GM12874 (cell line): ENCODE data around the gene PITRM1.

ENCODE experiments used
- TF ChIP-seq, protein P1 (sequence below): IDR thresholded peaks from 2 replicates; pipeline ENCODE4 v1.5.1; 2011; ENCODE audit warnings: low read depth, mild to moderate bottlenecking, control low read depth, low read length, moderate library complexity; ENCODE audit not compliant: insufficient read depth

The PITRM1 gene

DNA sequence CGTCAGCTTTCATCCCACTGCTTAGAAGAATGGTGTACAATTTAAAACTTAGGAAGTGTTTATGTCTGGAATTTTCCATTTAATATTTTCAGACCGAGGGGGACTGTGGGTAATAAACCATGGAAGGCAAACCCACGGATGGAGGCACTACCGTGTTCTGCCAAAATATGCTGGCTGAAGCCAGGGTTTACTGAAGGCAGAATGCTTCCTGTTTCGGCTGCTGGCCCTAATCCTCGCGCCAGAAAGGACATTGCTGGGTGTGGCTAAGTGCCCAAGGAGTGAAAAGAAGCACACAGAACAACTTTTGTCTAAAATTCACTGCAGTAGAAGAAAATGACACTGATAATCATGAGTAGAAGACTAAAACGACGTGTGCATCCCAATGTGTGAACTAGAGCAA, 32.3 kb downstream of the PITRM1 start:
- TF ChIP-seq, protein P1, sequence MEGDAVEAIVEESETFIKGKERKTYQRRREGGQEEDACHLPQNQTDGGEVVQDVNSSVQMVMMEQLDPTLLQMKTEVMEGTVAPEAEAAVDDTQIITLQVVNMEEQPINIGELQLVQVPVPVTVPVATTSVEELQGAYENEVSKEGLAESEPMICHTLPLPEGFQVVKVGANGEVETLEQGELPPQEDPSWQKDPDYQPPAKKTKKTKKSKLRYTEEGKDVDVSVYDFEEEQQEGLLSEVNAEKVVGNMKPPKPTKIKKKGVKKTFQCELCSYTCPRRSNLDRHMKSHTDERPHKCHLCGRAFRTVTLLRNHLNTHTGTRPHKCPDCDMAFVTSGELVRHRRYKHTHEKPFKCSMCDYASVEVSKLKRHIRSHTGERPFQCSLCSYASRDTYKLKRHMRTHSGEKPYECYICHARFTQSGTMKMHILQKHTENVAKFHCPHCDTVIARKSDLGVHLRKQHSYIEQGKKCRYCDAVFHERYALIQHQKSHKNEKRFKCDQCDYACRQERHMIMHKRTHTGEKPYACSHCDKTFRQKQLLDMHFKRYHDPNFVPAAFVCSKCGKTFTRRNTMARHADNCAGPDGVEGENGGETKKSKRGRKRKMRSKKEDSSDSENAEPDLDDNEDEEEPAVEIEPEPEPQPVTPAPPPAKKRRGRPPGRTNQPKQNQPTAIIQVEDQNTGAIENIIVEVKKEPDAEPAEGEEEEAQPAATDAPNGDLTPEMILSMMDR = no peak

DNA sequence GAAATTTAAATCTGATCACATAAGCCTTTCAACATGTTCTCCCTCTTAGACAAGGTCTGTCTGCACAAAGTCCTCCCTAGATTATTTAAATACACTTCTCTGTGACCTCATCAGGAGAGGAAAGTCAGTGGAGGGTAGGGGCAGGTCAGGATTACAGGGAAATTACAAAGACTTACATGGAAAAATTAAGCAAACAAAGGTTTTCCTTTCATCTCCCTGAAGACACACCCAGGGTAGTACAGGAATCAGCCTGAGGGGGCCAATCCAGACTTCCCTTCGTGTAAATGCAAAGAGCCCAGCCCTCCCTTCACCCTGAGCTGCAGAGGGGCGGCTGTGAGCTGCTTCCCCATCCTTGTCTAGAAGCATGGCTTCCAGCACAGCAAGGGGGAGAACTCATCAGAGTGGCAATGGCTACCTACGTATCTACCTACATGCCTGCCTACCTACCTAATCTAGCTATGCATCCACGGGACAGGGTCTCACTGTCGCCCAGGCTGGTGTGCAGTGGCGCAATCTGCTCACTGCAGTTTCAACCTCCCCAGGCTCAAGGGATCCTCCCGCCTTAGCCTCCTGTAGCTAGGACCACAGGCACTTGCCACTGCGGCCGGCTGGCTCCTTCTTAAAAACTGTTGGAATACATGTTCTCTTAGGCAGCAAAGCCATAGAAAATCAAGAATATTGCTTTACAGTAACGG, 33.2 kb downstream of the PITRM1 start:
- TF ChIP-seq, protein P1 = no peak

DNA sequence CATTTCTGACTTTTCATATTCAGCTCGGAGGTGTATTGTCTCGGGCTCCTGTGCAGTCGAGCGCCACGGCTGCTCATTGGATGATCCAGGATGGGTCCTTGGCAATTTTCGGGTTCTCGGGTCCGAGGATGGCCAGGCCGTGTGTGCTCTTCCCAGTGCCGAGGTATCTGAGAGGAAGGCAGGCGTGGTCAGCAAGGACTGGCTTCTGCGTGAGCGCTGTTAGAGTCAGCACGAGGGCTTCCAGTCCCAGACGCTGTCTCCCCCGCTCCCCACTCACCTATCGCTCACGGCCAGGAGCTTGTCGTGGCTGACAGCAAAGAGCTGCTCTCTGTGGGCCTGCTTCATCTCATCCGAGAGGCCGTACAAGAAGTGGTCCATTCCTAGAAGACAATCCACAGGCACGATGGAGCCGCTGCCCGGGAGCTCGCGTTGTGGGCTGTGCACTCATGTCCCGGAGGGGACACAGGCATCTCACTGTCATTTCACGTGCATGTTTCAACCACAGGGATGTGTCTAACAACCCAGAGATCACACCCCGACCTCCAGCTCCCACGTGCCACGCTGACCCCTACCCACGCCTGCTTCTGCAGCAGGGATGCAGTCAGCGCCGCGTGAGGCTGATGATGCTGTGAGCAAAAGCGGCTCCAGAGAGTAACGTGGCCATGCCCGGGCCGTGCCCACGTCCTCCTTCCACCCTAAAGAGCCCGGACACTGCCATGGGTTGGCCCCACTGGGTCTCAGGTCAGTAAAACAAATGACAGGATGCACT, 34.4 kb downstream of the PITRM1 start:
- TF ChIP-seq, protein P1 = no peak

DNA sequence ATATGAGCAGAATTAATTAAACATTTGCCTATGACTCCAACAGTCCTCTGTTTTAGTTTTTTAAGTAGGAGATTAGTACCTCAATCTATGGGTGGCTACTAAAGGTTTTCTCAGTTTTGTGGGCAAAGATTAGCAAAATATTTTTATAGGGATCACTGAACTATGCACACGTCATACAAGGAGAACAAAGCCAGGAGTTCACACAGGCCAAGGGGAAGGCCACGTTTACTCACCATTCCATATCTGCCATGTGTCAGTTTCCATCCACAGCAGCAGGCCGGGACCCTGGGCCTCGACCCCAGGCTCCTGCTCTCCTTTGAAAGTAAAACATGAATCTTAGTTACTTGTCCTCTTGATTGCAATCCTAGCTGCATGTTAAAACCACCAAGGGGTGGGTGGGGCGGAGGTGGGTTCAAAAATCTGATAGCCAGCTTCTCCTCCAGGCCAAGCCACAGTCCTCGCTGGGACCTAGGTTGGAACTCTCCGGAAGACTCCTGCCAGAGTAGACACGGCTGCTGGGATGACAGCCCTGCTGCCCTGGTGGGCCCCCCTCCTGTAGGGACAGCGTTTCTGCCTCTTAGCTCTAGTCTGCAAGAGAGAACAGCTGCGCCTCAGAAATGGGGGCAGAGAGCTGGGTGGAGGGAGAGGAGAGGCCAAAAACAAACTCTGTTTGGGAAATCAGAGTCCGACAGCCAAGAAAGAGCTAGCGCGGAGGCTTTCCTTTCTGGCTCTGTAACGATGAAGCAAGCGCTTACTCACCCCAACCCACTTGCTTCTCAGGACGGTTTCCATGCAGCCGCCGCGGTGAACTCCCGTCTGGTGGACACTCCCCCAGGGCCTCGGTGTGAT, 35.6 kb downstream of the PITRM1 start:
- TF ChIP-seq, protein P1 = no peak

DNA sequence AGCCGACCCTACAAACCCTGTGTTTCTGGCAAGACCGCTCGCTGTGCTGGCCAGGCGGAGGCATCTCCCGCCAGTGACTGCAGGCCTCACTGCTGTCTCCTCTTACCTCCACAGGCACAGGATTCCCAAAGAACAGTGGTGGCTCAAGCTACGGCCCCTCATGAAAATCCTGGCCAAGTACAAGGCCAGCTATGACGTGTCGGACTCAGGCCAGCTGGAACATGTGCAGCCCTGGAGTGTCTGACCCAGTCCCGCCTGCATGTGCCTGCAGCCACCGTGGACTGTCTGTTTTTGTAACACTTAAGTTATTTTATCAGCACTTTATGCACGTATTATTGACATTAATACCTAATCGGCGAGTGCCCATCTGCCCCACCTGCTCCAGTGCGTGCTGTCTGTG, 36.2 kb downstream of the PITRM1 start:
- TF ChIP-seq, protein P1 = no peak

DNA sequence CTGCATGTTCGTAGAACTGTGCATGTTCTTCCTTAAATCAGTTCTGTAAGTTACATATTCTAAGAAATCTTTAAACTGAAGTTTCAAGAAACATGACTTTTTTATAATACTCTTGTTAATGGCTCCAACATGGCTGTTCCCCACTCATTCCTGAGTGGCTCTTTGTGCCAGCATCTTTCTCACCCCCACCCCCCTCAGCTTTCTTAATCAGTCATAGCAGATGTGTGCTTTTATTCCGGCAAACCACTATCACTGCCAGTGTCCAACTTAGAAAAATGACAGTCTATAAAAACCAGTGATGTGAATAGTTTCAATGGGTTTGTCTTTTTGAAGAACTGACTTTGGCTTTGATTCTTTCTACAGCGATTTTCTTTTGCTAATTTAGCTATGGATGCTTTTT, 37.6 kb downstream of the PITRM1 start:
- TF ChIP-seq, protein P1 = no peak

DNA sequence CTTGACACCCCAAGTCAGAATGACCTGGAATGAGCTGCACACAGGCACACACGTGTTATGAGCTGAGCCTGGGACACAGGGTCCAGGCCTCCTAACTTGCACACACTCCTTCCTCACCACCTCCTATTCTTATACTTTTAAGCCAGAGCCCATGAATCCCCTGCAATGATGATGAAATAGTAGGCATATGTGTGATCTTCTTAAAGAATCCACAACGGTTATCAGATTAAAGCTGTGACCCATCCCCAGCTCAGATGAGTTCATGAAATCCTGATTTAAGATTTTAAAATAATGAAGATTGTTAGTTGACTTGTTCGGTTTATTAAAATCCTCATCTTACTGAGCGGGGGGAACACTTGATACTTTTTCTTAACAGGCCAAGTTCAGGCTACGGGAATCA, 38.6 kb downstream of the PITRM1 start:
- TF ChIP-seq, protein P1 = no peak
